ENCODE data around the gene KRTCAP2.

The KRTCAP2 gene

DNA sequence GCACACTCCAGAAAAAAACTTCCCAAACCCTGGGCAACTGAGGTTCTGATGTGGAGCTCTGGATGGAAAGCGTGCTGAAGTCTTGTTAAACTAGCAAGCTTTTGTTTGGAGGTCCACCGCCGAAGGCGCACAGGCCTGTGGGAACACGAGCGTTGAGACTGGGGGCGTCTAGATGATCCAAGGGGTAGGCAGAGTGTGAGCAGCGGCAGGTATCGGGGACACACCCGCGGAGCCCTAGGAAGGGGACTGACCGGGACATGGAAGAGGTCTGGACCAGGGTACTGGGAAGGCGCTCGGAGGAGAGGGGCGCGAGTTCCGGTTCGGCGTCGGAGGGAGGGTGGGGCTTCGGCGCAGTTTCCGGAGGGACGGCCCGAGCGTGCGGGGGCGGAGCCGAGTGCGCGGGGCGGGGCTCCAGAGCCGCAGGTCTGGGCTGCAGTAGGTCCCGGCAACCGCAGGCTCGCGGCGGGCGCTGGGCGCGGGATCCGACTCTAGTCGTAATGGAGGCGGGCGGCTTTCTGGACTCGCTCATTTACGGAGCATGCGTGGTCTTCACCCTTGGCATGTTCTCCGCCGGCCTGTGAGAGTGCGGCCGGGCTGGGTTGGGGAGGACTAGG is 37.6 kb downstream of the KRTCAP2 start, which contains the start of gene SLC50A1:
SLC50A1 (plus strand) TSS at position 438 of the 614 bp plus-strand sequence; CDS start at position 498, 60 bp downstream.
- peak within 1 kb of the TSS; percentile 73 for H3K4me3 ChIP-seq (ENCODE audit: low read depth, low read length)
- no peaks in the 10 kb centered on the region; the same call in 1 of the 2 replicates for H3K27me3 ChIP-seq (ENCODE audit: control insufficient read depth, insufficient read depth, low read length)
- peak within 1 kb of the TSS; percentile 53 for H3K9ac ChIP-seq (ENCODE audit: low read depth, low read length)
- peaks cover 26% of the 10 kb centered on the region for H3K36me3 ChIP-seq (ENCODE audit: control insufficient read depth, insufficient read depth, low read length)
- H3K4me1 ChIP-seq (ENCODE audit: control insufficient read depth, insufficient read depth, low read length) = peaks cover 12% of the 10 kb centered on the region
- H3K27ac ChIP-seq (ENCODE audit: low read depth, low read length) = peak within 1 kb of the TSS; percentile 98
- no peaks in the 10 kb centered on the region for H3K9me3 ChIP-seq (ENCODE audit: control insufficient read depth, insufficient read depth, low read length)

GRCh38 chr1:155134880-155135414 is 38.2 kb downstream of the KRTCAP2 start:
- peaks cover 15% of the 10 kb centered on the region for H3K4me1 ChIP-seq (ENCODE audit: control insufficient read depth, insufficient read depth, low read length)
- H3K4me3 ChIP-seq (ENCODE audit: low read depth, low read length) = peak overlapping the region; percentile 73
- H3K27ac ChIP-seq (ENCODE audit: low read depth, low read length) = peak overlapping the region; percentile 98
- H3K9me3 ChIP-seq (ENCODE audit: control insufficient read depth, insufficient read depth, low read length) = no peaks in the 10 kb centered on the region
- peak overlapping the region; percentile 37 for H3K9ac ChIP-seq (ENCODE audit: low read depth, low read length)
- H3K36me3 ChIP-seq (ENCODE audit: control insufficient read depth, insufficient read depth, low read length) = peaks cover 26% of the 10 kb centered on the region
- H3K27me3 ChIP-seq (ENCODE audit: control insufficient read depth, insufficient read depth, low read length) = no peaks in the 10 kb centered on the region; the same call in none of the 2 replicates

- Histone ChIP-seq H3K27me3 (ENCODE audit: control insufficient read depth, insufficient read depth, low read length) (peaks cover 2% of the 10 kb centered on the region), H3K4me1 (ENCODE audit: control insufficient read depth, insufficient read depth, low read length) (peaks cover 21% of the 10 kb centered on the region), H3K36me3 (ENCODE audit: control insufficient read depth, insufficient read depth, low read length) (peaks cover 26% of the 10 kb centered on the region), H3K9me3 (ENCODE audit: control insufficient read depth, insufficient read depth, low read length) (no peaks in the 10 kb centered on the region), H3K9ac (ENCODE audit: low read depth, low read length) (no peak overlapping the region), H3K27ac (ENCODE audit: low read depth, low read length) (peak overlapping the region; percentile 98), H3K4me3 (ENCODE audit: low read depth, low read length) (peak overlapping the region; percentile 73; the same call in 1 of the 2 replicates)
These were observed 38.8 kb downstream of the KRTCAP2 start for GRCh38 chr1:155134322-155134721.

- Histone ChIP-seq H3K27me3 (ENCODE audit: control insufficient read depth, insufficient read depth, low read length) (peaks cover 7% of the 10 kb centered on the region), H3K4me1 (ENCODE audit: control insufficient read depth, insufficient read depth, low read length) (peaks cover 26% of the 10 kb centered on the region), H3K4me3 (ENCODE audit: low read depth, low read length) (no peak overlapping the region), H3K36me3 (ENCODE audit: control insufficient read depth, insufficient read depth, low read length) (peaks cover 24% of the 10 kb centered on the region), H3K9me3 (ENCODE audit: control insufficient read depth, insufficient read depth, low read length) (no peaks in the 10 kb centered on the region), H3K27ac (ENCODE audit: low read depth, low read length) (no peak overlapping the region), H3K9ac (ENCODE audit: low read depth, low read length) (no peak overlapping the region)
These were observed 39.3 kb downstream of the KRTCAP2 start for GRCh38 chr1:155133799-155134281.

GRCh38 chr1:155131856-155132255 is 41.2 kb downstream of the KRTCAP2 start:
- Histone ChIP-seq H3K36me3 (ENCODE audit: control insufficient read depth, insufficient read depth, low read length) (peaks cover 14% of the 10 kb centered on the region; the same call in 1 of the 2 replicates), H3K9me3 (ENCODE audit: control insufficient read depth, insufficient read depth, low read length) (no peaks in the 10 kb centered on the region), H3K4me3 (ENCODE audit: low read depth, low read length) (no peak overlapping the region), H3K27ac (ENCODE audit: low read depth, low read length) (no peak overlapping the region), H3K9ac (ENCODE audit: low read depth, low read length) (no peak overlapping the region), H3K27me3 (ENCODE audit: control insufficient read depth, insufficient read depth, low read length) (peaks cover 26% of the 10 kb centered on the region), H3K4me1 (ENCODE audit: control insufficient read depth, insufficient read depth, low read length) (peaks cover 35% of the 10 kb centered on the region)

GRCh38 chr1:155131285-155131684 is 41.8 kb downstream of the KRTCAP2 start:
- Histone ChIP-seq H3K4me1 (ENCODE audit: control insufficient read depth, insufficient read depth, low read length) (peaks cover 36% of the 10 kb centered on the region), H3K27me3 (ENCODE audit: control insufficient read depth, insufficient read depth, low read length) (peaks cover 32% of the 10 kb centered on the region), H3K9me3 (ENCODE audit: control insufficient read depth, insufficient read depth, low read length) (no peaks in the 10 kb centered on the region), H3K9ac (ENCODE audit: low read depth, low read length) (no peak overlapping the region), H3K36me3 (ENCODE audit: control insufficient read depth, insufficient read depth, low read length) (peaks cover 14% of the 10 kb centered on the region; the same call in 1 of the 2 replicates), H3K4me3 (ENCODE audit: low read depth, low read length) (no peak overlapping the region), H3K27ac (ENCODE audit: low read depth, low read length) (no peak overlapping the region)

GRCh38 chr1:155130272-155131006 is 42.7 kb downstream of the KRTCAP2 start:
- Histone ChIP-seq H3K9ac (ENCODE audit: low read depth, low read length) (peak overlapping the region; percentile 17; the same call in 1 of the 2 replicates), H3K4me3 (ENCODE audit: low read depth, low read length) (peak overlapping the region; percentile 69), H3K27ac (ENCODE audit: low read depth, low read length) (peak overlapping the region; percentile 79)

DNA sequence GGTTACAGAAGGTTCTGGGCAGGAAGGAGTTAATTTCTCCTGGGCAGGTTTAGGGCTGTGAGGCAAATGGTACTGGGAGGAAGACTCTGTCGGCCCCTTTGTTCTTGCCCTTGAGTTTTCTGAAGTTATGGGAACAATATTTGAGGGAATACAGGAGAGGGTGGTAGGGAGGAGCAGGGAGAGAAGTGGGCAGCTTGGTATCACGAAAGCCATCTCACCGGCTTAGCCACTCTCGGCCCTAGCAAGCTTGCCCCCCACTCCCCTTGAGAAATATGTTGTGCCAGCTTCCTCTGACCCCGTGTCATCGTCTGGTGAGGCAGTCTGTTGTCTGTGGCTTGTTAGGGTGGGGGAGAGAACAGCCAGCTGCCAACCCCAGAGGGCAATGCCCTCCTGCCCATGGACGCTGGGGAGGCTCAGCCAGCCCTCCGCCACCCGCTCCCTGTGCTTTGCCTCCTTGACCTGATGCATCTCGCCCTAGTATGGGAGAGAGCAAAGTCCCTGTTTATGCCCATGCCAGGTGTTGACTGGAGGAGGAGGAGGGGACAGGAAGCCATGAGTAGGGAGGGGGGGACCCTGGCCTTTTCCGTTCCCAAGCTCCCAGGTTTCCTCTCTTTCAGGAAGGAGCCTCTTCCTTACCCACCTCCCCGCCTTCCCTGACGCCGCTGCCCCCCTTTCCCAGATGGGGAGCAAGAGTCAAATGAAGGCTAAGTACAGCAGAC is 44.2 kb downstream of the KRTCAP2 start:
- Histone ChIP-seq H3K4me1 (ENCODE audit: control insufficient read depth, insufficient read depth, low read length) (peaks cover 57% of the 10 kb centered on the region), H3K36me3 (ENCODE audit: control insufficient read depth, insufficient read depth, low read length) (peaks cover 12% of the 10 kb centered on the region; the same call in 1 of the 2 replicates), H3K27me3 (ENCODE audit: control insufficient read depth, insufficient read depth, low read length) (peaks cover 55% of the 10 kb centered on the region), H3K9ac (ENCODE audit: low read depth, low read length) (no peak overlapping the region), H3K4me3 (ENCODE audit: low read depth, low read length) (peak overlapping the region; percentile 69), H3K9me3 (ENCODE audit: control insufficient read depth, insufficient read depth, low read length) (no peaks in the 10 kb centered on the region), H3K27ac (ENCODE audit: low read depth, low read length) (peak overlapping the region; percentile 79)

More at GRCh38 chr1:155130272-155131006, 42.7 kb downstream of the KRTCAP2 start:
- H3K4me1 ChIP-seq (ENCODE audit: control insufficient read depth, insufficient read depth, low read length) = peaks cover 45% of the 10 kb centered on the region
- peaks cover 14% of the 10 kb centered on the region; the same call in 1 of the 2 replicates for H3K36me3 ChIP-seq (ENCODE audit: control insufficient read depth, insufficient read depth, low read length)
- H3K9me3 ChIP-seq (ENCODE audit: control insufficient read depth, insufficient read depth, low read length) = no peaks in the 10 kb centered on the region
- H3K27me3 ChIP-seq (ENCODE audit: control insufficient read depth, insufficient read depth, low read length) = peaks cover 40% of the 10 kb centered on the region

- Histone ChIP-seq H3K4me3 (ENCODE audit: low read depth, low read length) (peak overlapping the region; percentile 69), H3K27ac (ENCODE audit: low read depth, low read length) (no peak overlapping the region), H3K4me1 (ENCODE audit: control insufficient read depth, insufficient read depth, low read length) (peaks cover 57% of the 10 kb centered on the region), H3K36me3 (ENCODE audit: control insufficient read depth, insufficient read depth, low read length) (peaks cover 6% of the 10 kb centered on the region; the same call in 1 of the 2 replicates), H3K9me3 (ENCODE audit: control insufficient read depth, insufficient read depth, low read length) (no peaks in the 10 kb centered on the region), H3K27me3 (ENCODE audit: control insufficient read depth, insufficient read depth, low read length) (peaks cover 59% of the 10 kb centered on the region), H3K9ac (ENCODE audit: low read depth, low read length) (no peak overlapping the region)
These were observed 44.9 kb downstream of the KRTCAP2 start for GRCh38 chr1:155127967-155128754.
